ENCODE data around the gene KDM5B. TPM values are rescaled to one million over a fixed set of nuclear protein-coding genes. Genes with fewer than 3 reads are reported as not detected.

The KDM5B gene
- total and polyA plus RNA-seq, 2 experiments from 2014 or later: 175 to 202 TPM

- no peak overlapping the region for H3K4me3 Mint-ChIP-seq
- Histone ChIP-seq H3K4me1 (ENCODE audit: insufficient read depth) (peaks cover 5% of the 10 kb centered on the region; the same call in 1 of the 2 replicates), H4K20me1 (replicated peaks; ENCODE audit: insufficient read depth) (peaks cover 4% of the 10 kb centered on the region; the same call in 1 of the 2 replicates), H3K36me3 (ENCODE audit: insufficient read depth) (peaks cover 9% of the 10 kb centered on the region; the same call in 1 of the 2 replicates), H3K27me3 (ENCODE audit: insufficient read depth) (no peaks in the 10 kb centered on the region), H3K4me2 (no peak overlapping the region), H3K9me2 (ENCODE audit: insufficient read depth) (no peaks in the 10 kb centered on the region), H3F3A (replicated peaks; ENCODE audit: low read depth) (no peaks in the 10 kb centered on the region), H3K79me2 (replicated peaks; ENCODE audit: insufficient read depth) (no peaks in the 10 kb centered on the region), H3K27ac (ENCODE audit: low read depth) (peak overlapping the region; percentile 32; the same call in 1 of the 2 replicates), H2AFZ (no peak overlapping the region), H3K4me3 (no peak overlapping the region)
- H3K4me1 Mint-ChIP-seq: peaks cover 36% of the 10 kb centered on the region
- H3K9me3 Mint-ChIP-seq: peaks cover 6% of the 10 kb centered on the region; the same call in 1 of the 3 replicates
- TF ChIP-seq POLR2AphosphoS5 (IDR thresholded peaks at IDR 0.05; ENCODE audit: low read depth) (no peak), CREB1 (CRISPR knock-in tag; IDR thresholded peaks at IDR 0.05; ENCODE audit: low read depth) (0 out of 2 replicates have a peak, but pooled peaks have one; percentile 42), NANOG (IDR thresholded peaks at IDR 0.05; ENCODE audit: borderline replicate concordance) (no peak), ZNF462 (CRISPR knock-in tag; IDR thresholded peaks at IDR 0.05) (peak; percentile 78), EZH2phosphoT487 (IDR thresholded peaks at IDR 0.05; ENCODE audit: unreplicated experiment) (no peak)
- TF ChIP-seq, protein P1, sequence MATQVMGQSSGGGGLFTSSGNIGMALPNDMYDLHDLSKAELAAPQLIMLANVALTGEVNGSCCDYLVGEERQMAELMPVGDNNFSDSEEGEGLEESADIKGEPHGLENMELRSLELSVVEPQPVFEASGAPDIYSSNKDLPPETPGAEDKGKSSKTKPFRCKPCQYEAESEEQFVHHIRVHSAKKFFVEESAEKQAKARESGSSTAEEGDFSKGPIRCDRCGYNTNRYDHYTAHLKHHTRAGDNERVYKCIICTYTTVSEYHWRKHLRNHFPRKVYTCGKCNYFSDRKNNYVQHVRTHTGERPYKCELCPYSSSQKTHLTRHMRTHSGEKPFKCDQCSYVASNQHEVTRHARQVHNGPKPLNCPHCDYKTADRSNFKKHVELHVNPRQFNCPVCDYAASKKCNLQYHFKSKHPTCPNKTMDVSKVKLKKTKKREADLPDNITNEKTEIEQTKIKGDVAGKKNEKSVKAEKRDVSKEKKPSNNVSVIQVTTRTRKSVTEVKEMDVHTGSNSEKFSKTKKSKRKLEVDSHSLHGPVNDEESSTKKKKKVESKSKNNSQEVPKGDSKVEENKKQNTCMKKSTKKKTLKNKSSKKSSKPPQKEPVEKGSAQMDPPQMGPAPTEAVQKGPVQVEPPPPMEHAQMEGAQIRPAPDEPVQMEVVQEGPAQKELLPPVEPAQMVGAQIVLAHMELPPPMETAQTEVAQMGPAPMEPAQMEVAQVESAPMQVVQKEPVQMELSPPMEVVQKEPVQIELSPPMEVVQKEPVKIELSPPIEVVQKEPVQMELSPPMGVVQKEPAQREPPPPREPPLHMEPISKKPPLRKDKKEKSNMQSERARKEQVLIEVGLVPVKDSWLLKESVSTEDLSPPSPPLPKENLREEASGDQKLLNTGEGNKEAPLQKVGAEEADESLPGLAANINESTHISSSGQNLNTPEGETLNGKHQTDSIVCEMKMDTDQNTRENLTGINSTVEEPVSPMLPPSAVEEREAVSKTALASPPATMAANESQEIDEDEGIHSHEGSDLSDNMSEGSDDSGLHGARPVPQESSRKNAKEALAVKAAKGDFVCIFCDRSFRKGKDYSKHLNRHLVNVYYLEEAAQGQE (IDR thresholded peaks at IDR 0.05; ENCODE audit: unreplicated experiment): peak; percentile 82
- DNase-seq (ENCODE audit: low spot score) (peak; percentile 79), ATAC-seq (peak; percentile 96)
- H3K27me3 Mint-ChIP-seq (ENCODE audit: insufficient read depth, low read depth, poor library complexity): peaks cover 13% of the 10 kb centered on the region
- H3K36me3 Mint-ChIP-seq (ENCODE audit: low read depth): peaks cover 16% of the 10 kb centered on the region
- no peak overlapping the region for H3K27ac Mint-ChIP-seq
Measured at GRCh38 chr1:202680586-202681352, 127.5 kb downstream of the KDM5B start.
